ENCODE data around the gene ZDHHC20. TPM values are rescaled to one million over a fixed set of nuclear protein-coding genes. Genes with fewer than 3 reads are reported as not detected.

The ZDHHC20 gene
- total RNA-seq, 1 experiment from 2014 or later, result 69.7 TPM

DNA sequence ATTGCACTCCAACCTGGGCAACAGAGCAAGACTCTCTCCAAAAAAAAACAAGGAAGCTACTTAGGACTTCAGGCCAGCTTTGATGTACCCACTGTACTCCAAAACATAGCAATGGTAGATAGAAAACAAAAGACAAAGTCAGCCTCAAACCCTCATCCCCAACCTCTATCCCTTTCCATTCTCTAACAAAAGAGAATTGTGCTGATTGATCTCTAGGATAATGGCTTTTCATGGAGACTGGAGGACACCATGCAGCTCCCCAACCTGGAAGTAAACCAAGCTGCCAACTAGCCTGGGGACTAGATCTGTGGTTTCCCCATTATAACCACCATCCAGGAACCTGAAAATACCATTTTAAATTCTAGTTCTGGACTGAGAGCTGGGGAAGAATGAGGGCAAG is 4.3 kb upstream of the ZDHHC20 start:
- no peaks in the 10 kb centered on the region for H3K9me3 Mint-ChIP-seq
- no peaks in the 10 kb centered on the region for H3K36me3 Mint-ChIP-seq
- ATAC-seq, result no peak
- TF ChIP-seq GTF2I (CRISPR knock-in tag; conservative IDR thresholded peaks at IDR 0.05), result no peak
- TF ChIP-seq ZNF263 (CRISPR knock-in tag; IDR thresholded peaks at IDR 0.05; ENCODE audit: low read depth), result no peak
- TF ChIP-seq NFE2L1 (CRISPR knock-in tag; IDR thresholded peaks at IDR 0.05), result no peak
- no peak for TF ChIP-seq ZNF121 (CRISPR knock-in tag; IDR thresholded peaks at IDR 0.05)
- no peak for TF ChIP-seq CREM (CRISPR knock-in tag; IDR thresholded peaks at IDR 0.05)
- no peak overlapping the region for H3K4me3 Mint-ChIP-seq
- no peak for DNase-seq (ENCODE audit: low spot score)
- H3K27me3 Mint-ChIP-seq (ENCODE audit: low read depth), result no peaks in the 10 kb centered on the region
- peaks cover 31% of the 10 kb centered on the region for H3K4me1 Mint-ChIP-seq
- ChIA-PET CTCF (interaction anchor here (0.9 kb wide), 1 partner anchor 74 kb away, joined by 3 read pairs; no protein-coding TSS in a partner anchor), POLR2A (interaction anchor here (0.6 kb wide), 1 partner anchor 22 kb away, joined by 3 read pairs; no protein-coding TSS in a partner anchor)
- H3K27ac Mint-ChIP-seq, result no peak overlapping the region

DNA sequence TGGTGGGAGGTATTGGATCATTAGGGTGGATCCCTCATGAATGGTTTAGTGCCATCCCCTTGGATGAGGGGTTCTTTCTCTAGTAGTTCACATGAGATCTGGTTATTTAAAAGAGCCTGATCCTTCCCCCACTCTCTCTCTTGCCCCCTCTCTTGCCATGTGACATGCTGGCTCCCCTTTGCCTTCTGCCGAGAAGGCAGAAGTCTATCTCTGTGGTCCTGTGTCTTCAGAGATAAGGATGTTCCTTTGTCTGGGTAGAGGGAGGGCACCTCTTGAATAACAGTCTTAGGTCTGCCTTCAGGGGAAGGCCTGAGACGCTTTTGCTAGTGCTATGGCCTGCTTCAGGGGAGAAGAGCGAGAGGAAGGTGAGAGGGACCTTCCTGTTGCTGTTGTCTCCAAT is 2.0 kb upstream of the ZDHHC20 start:
- no peaks in the 10 kb centered on the region for H3K36me3 Mint-ChIP-seq
- no peak overlapping the region for H3K4me3 Mint-ChIP-seq
- H3K27ac Mint-ChIP-seq, result no peak overlapping the region
- no peak for ATAC-seq
- ChIA-PET POLR2A (no interaction called here), CTCF (no interaction called here)
- TF ChIP-seq NFE2L1 (CRISPR knock-in tag; IDR thresholded peaks at IDR 0.05) (no peak), FOXK1 (CRISPR knock-in tag; IDR thresholded peaks at IDR 0.05) (no peak), MXD4 (CRISPR knock-in tag; IDR thresholded peaks at IDR 0.05; ENCODE audit: borderline replicate concordance) (no peak), TP53 (CRISPR knock-in tag; IDR thresholded peaks at IDR 0.05) (no peak), FOXP1 (CRISPR knock-in tag; IDR thresholded peaks at IDR 0.05; ENCODE audit: borderline replicate concordance) (no peak), TEAD1 (CRISPR knock-in tag; IDR thresholded peaks at IDR 0.05) (no peak), MYBL2 (CRISPR knock-in tag; IDR thresholded peaks at IDR 0.05) (no peak), GTF2I (CRISPR knock-in tag; conservative IDR thresholded peaks at IDR 0.05) (no peak), ATF1 (CRISPR knock-in tag; IDR thresholded peaks at IDR 0.05) (no peak), NFYB (CRISPR knock-in tag; conservative IDR thresholded peaks at IDR 0.05; ENCODE audit: low read depth) (no peak), IRF2 (CRISPR knock-in tag; IDR thresholded peaks at IDR 0.05; ENCODE audit: borderline replicate concordance, low read depth) (no peak), SP1 (CRISPR knock-in tag; conservative IDR thresholded peaks at IDR 0.05) (no peak)
- TF ChIP-seq, protein P1, sequence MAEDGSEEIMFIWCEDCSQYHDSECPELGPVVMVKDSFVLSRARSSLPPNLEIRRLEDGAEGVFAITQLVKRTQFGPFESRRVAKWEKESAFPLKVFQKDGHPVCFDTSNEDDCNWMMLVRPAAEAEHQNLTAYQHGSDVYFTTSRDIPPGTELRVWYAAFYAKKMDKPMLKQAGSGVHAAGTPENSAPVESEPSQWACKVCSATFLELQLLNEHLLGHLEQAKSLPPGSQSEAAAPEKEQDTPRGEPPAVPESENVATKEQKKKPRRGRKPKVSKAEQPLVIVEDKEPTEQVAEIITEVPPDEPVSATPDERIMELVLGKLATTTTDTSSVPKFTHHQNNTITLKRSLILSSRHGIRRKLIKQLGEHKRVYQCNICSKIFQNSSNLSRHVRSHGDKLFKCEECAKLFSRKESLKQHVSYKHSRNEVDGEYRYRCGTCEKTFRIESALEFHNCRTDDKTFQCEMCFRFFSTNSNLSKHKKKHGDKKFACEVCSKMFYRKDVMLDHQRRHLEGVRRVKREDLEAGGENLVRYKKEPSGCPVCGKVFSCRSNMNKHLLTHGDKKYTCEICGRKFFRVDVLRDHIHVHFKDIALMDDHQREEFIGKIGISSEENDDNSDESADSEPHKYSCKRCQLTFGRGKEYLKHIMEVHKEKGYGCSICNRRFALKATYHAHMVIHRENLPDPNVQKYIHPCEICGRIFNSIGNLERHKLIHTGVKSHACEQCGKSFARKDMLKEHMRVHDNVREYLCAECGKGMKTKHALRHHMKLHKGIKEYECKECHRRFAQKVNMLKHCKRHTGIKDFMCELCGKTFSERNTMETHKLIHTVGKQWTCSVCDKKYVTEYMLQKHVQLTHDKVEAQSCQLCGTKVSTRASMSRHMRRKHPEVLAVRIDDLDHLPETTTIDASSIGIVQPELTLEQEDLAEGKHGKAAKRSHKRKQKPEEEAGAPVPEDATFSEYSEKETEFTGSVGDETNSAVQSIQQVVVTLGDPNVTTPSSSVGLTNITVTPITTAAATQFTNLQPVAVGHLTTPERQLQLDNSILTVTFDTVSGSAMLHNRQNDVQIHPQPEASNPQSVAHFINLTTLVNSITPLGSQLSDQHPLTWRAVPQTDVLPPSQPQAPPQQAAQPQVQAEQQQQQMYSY (CRISPR knock-in tag; IDR thresholded peaks at IDR 0.05), result no peak
- TF ChIP-seq, protein P2, sequence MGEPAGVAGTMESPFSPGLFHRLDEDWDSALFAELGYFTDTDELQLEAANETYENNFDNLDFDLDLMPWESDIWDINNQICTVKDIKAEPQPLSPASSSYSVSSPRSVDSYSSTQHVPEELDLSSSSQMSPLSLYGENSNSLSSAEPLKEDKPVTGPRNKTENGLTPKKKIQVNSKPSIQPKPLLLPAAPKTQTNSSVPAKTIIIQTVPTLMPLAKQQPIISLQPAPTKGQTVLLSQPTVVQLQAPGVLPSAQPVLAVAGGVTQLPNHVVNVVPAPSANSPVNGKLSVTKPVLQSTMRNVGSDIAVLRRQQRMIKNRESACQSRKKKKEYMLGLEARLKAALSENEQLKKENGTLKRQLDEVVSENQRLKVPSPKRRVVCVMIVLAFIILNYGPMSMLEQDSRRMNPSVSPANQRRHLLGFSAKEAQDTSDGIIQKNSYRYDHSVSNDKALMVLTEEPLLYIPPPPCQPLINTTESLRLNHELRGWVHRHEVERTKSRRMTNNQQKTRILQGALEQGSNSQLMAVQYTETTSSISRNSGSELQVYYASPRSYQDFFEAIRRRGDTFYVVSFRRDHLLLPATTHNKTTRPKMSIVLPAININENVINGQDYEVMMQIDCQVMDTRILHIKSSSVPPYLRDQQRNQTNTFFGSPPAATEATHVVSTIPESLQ (CRISPR knock-in tag; IDR thresholded peaks at IDR 0.05), result no peak
- TF ChIP-seq, protein P3, sequence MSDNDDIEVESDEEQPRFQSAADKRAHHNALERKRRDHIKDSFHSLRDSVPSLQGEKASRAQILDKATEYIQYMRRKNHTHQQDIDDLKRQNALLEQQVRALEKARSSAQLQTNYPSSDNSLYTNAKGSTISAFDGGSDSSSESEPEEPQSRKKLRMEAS (CRISPR knock-in tag; IDR thresholded peaks at IDR 0.05), result no peak
- TF ChIP-seq, protein P4, sequence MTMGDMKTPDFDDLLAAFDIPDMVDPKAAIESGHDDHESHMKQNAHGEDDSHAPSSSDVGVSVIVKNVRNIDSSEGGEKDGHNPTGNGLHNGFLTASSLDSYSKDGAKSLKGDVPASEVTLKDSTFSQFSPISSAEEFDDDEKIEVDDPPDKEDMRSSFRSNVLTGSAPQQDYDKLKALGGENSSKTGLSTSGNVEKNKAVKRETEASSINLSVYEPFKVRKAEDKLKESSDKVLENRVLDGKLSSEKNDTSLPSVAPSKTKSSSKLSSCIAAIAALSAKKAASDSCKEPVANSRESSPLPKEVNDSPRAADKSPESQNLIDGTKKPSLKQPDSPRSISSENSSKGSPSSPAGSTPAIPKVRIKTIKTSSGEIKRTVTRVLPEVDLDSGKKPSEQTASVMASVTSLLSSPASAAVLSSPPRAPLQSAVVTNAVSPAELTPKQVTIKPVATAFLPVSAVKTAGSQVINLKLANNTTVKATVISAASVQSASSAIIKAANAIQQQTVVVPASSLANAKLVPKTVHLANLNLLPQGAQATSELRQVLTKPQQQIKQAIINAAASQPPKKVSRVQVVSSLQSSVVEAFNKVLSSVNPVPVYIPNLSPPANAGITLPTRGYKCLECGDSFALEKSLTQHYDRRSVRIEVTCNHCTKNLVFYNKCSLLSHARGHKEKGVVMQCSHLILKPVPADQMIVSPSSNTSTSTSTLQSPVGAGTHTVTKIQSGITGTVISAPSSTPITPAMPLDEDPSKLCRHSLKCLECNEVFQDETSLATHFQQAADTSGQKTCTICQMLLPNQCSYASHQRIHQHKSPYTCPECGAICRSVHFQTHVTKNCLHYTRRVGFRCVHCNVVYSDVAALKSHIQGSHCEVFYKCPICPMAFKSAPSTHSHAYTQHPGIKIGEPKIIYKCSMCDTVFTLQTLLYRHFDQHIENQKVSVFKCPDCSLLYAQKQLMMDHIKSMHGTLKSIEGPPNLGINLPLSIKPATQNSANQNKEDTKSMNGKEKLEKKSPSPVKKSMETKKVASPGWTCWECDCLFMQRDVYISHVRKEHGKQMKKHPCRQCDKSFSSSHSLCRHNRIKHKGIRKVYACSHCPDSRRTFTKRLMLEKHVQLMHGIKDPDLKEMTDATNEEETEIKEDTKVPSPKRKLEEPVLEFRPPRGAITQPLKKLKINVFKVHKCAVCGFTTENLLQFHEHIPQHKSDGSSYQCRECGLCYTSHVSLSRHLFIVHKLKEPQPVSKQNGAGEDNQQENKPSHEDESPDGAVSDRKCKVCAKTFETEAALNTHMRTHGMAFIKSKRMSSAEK (CRISPR knock-in tag; IDR thresholded peaks at IDR 0.05; ENCODE audit: borderline replicate concordance), result no peak
- H3K9me3 Mint-ChIP-seq, result no peaks in the 10 kb centered on the region
- H3K27me3 Mint-ChIP-seq (ENCODE audit: low read depth), result no peaks in the 10 kb centered on the region
- peaks cover 40% of the 10 kb centered on the region for H3K4me1 Mint-ChIP-seq
- no peak for DNase-seq (ENCODE audit: low spot score)

All from WTC11 (cell line).